GM23338 (cell line): ENCODE data around the gene PVR. TPM values are rescaled to one million over a fixed set of nuclear protein-coding genes. Genes with fewer than 3 reads are reported as not detected.

Source experiments
- ATAC-seq: fragments of 200-7000 bp; cut with Tn5 transposase; 3 replicates; pipeline ENCODE4 v1.9.1; 2020
- DNase-seq: peaks from one replicate; pipeline ENCODE4 v3.0.0-alpha.2; 2015; ENCODE audit warnings: low spot score
- H2AFZ ChIP-seq: fragments of 200-600 bp; sonication (generic); 2 replicates; pipeline ENCODE4 v1.8.0; 2016; ENCODE audit warnings: antibody characterized with exemption, mild to moderate bottlenecking, moderate library complexity
- H3F3A ChIP-seq: fragments of 200-600 bp; sonication (generic); replicated peaks from 2 replicates; pipeline ENCODE4 v1.8.0; 2017; ENCODE audit warnings: antibody characterized with exemption, mixed run types, low read depth
- H3K27ac ChIP-seq: fragments of 200-600 bp; sonication (generic); 2 replicates; pipeline ENCODE4 v1.6.1; 2016; ENCODE audit warnings: low read depth
- H3K27me3 ChIP-seq: fragments of 200-600 bp; sonication (generic); 2 replicates; pipeline ENCODE4 v1.8.0; 2016; ENCODE audit warnings: mild to moderate bottlenecking, mixed run types, moderate library complexity; ENCODE audit not compliant: insufficient read depth
- H3K36me3 ChIP-seq: fragments of 200-600 bp; sonication (generic); 2 replicates; pipeline ENCODE4 v1.8.0; 2016; ENCODE audit warnings: mild to moderate bottlenecking; ENCODE audit not compliant: insufficient read depth
- H3K4me1 ChIP-seq: fragments of 200-600 bp; sonication (generic); 2 replicates; pipeline ENCODE4 v1.8.0; 2016; ENCODE audit warnings: mild to moderate bottlenecking, moderate library complexity; ENCODE audit not compliant: insufficient read depth
- H3K4me2 ChIP-seq: fragments of 200-600 bp; sonication (generic); 2 replicates; pipeline ENCODE4 v1.7.1; 2017; ENCODE audit warnings: mixed run types
- H3K4me3 ChIP-seq: fragments of 200-600 bp; sonication (generic); 2 replicates; pipeline ENCODE4 v1.6.1; 2016; ENCODE audit warnings: mixed run types
- H3K79me2 ChIP-seq: fragments of 200-600 bp; sonication (generic); replicated peaks from 2 replicates; pipeline ENCODE4 v1.8.0; 2017; ENCODE audit warnings: mild to moderate bottlenecking; ENCODE audit not compliant: insufficient read depth
- H3K9me2 ChIP-seq: fragments of 200-600 bp; sonication (generic); 2 replicates; pipeline ENCODE4 v1.8.0; 2017; ENCODE audit not compliant: insufficient read depth
- H4K20me1 ChIP-seq: fragments of 200-600 bp; sonication (generic); replicated peaks from 2 replicates; pipeline ENCODE4 v1.8.0; 2017; ENCODE audit warnings: mild to moderate bottlenecking; ENCODE audit not compliant: insufficient read depth
- H3K27ac Mint-ChIP-seq: 2 replicates; pipeline ENCODE4 v1.8.0; 2020; ENCODE audit warnings: inconsistent platforms, mild to moderate bottlenecking, moderate library complexity, mixed read lengths
- H3K27me3 Mint-ChIP-seq: 3 replicates; pipeline ENCODE4 v1.8.0; 2022; ENCODE audit warnings: low read depth, mild to moderate bottlenecking, moderate library complexity, mixed read lengths, inconsistent platforms; ENCODE audit not compliant: insufficient read depth, poor library complexity
- H3K36me3 Mint-ChIP-seq: 3 replicates; pipeline ENCODE4 v1.8.0; 2021; ENCODE audit warnings: low read depth, mild to moderate bottlenecking, inconsistent platforms, moderate library complexity, mixed read lengths
- H3K4me1 Mint-ChIP-seq: 3 replicates; pipeline ENCODE4 v1.8.0; 2020; ENCODE audit warnings: mild to moderate bottlenecking, inconsistent platforms, mixed read lengths
- H3K4me3 Mint-ChIP-seq: 3 replicates; pipeline ENCODE4 v1.8.0; 2021; ENCODE audit warnings: moderate library complexity, mild to moderate bottlenecking, inconsistent platforms, mixed read lengths
- H3K9me3 Mint-ChIP-seq: 3 replicates; pipeline ENCODE4 v1.8.0; 2020; ENCODE audit warnings: moderate library complexity, mild to moderate bottlenecking, inconsistent platforms, mixed read lengths
- ETS1 ChIP-seq: IDR thresholded peaks from 2 replicates; pipeline ENCODE4 v1.6.1; 2016; ENCODE audit warnings: antibody characterized with exemption
- EZH2 ChIP-seq: fragments of 200-600 bp; sonication (generic); IDR thresholded peaks from one replicate; pipeline ENCODE4 v1.8.0; 2017; ENCODE audit warnings: antibody characterized with exemption, mild to moderate bottlenecking, low read depth; ENCODE audit not compliant: unreplicated experiment
- POLR2AphosphoS5 ChIP-seq: IDR thresholded peaks from 2 replicates; pipeline ENCODE4 v1.6.1; 2016; ENCODE audit warnings: antibody characterized with exemption, low read depth
- ZNF331 ChIP-seq: fragments of 250-450 bp; sonication (Bioruptor Pico); IDR thresholded peaks from 2 replicates; pipeline ENCODE4 v1.5.0; 2020; ENCODE audit warnings: low read depth, mild to moderate bottlenecking, moderate library complexity
- ZNF462 ChIP-seq: fragments of 250-450 bp; sonication (Bioruptor Pico); IDR thresholded peaks from 2 replicates; pipeline ENCODE4 v1.5.0; 2020; ENCODE audit warnings: mild to moderate bottlenecking, moderate library complexity
- polyA plus RNA-seq: library from polyadenylated mRNA; unstranded; fragments of >200 nt; fragmentation: Nextera tagmentation; extraction: Ambion mirVana; gene quantifications from 2 replicates; pipeline ENCODE4 v1.2.1, GENCODE V29; 2016
- total RNA-seq: library from RNA; depleted of rRNA; stranded (reverse); fragments of >200 nt; shearing (Covaris generic); gene quantifications from 2 replicates; pipeline ENCODE4 v1.2.3, GENCODE V29; 2014

The PVR gene
- total and polyA plus RNA-seq, 2 experiments from 2014 or later = 4.8 to 19.0 TPM

GRCh38 chr19:44653343-44653742, 9.6 kb downstream of the PVR start:
- Histone ChIP-seq H3F3A (no peaks in the 10 kb centered on the region), H2AFZ (no peak overlapping the region), H4K20me1 (no peaks in the 10 kb centered on the region; the same call in 1 of the 2 replicates), H3K27me3 (no peaks in the 10 kb centered on the region), H3K9me2 (no peaks in the 10 kb centered on the region), H3K27ac (no peak overlapping the region), H3K4me3 (no peak overlapping the region), H3K4me2 (no peak overlapping the region), H3K79me2 (no peaks in the 10 kb centered on the region), H3K4me1 (no peaks in the 10 kb centered on the region), H3K36me3 (peaks cover 29% of the 10 kb centered on the region)
- peaks cover 68% of the 10 kb centered on the region for H3K36me3 Mint-ChIP-seq
- ATAC-seq (no peak), DNase-seq (no peak)
- H3K27ac Mint-ChIP-seq = no peak overlapping the region
- H3K4me1 Mint-ChIP-seq = no peaks in the 10 kb centered on the region; the same call in 2 of the 3 replicates
- no peaks in the 10 kb centered on the region; the same call in 2 of the 3 replicates for H3K9me3 Mint-ChIP-seq
- no peak overlapping the region for H3K4me3 Mint-ChIP-seq
- H3K27me3 Mint-ChIP-seq = peaks cover 4% of the 10 kb centered on the region
- TF ChIP-seq EZH2 (no peak), ETS1 (no peak), ZNF331 (CRISPR knock-in tag) (no peak), POLR2AphosphoS5 (no peak), ZNF462 (CRISPR knock-in tag) (no peak)
